COLO829 (cell line): ENCODE measurements around the gene CARD11.

Experiments
- DNase-seq: peaks from one replicate; pipeline ENCODE4 v3.0.0; 2012; ENCODE audit warnings: low spot score

Gene CARD11

DNA sequence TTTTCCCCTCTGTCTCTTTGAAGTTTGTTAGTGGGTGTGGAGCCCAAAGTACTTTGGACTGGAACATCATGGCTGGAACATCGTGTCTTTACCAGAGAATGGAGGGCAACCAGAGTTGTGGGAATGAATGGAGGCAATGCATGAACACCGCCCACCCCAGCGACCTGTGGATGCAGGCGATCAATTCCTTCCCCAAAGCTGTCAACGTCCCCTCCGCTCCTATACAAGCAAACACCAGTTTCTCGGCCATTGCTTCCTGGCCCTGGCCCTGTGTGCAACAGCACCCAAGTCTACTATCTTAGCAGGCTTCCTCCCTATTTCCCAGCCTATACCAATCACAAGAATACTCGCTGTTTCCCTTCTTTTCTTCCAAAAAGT is 62.6 kb downstream of the CARD11 start:
- no peak for DNase-seq

DNA sequence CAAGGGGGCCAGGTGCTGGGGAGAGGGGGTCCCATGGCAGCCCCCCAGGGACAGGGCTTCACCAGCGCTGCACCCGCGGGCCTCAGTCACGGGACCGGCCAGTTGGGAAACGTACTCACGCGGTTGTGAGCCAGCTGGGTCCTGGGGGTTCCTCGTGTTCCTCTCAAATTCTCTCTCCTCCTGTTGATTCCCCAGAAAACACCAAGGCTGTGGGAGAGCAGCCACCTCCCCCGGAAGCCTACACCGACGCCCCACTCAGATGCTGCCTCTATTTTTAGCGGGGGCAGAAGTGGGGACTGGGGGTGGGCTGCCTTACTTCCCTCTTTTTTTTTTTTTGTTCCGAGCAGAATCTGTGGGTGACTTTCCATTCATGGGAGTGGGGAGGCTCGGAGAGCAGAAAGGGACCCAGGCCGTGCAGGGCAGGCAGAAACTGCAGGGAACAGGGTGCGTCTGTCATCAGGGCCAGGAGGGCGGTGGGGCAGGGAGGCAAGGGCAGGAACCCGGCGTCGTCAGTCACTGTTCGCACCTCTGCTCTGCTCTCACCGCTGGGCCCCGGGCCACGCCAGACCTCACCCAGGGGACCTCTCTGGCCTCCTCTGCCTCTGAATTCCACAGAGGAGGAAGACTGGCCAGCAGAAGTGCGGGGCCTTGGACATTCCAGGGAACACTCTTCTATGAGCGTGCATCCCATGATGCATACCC is 63.1 kb downstream of the CARD11 start:
- no peak for DNase-seq

DNA sequence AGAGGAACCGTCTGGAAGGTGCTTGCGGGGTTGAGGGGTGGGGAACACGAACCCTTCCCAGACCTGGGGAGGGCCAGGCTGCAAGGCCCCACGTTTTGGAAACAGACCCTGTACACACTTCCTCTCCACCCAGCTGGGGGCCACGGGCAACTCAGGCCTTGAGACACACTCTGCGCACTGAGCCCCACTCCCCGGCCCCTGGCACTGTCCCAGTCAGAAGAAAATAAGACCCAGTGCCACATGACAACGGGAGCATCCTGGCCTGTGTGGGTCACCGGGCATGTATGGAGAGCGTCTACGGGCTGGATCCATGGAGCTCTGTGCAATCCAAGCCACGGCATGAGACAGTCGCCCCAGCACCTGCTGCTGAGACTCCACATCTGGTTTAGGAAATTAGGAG is 63.7 kb downstream of the CARD11 start:
- DNase-seq: no peak

DNA sequence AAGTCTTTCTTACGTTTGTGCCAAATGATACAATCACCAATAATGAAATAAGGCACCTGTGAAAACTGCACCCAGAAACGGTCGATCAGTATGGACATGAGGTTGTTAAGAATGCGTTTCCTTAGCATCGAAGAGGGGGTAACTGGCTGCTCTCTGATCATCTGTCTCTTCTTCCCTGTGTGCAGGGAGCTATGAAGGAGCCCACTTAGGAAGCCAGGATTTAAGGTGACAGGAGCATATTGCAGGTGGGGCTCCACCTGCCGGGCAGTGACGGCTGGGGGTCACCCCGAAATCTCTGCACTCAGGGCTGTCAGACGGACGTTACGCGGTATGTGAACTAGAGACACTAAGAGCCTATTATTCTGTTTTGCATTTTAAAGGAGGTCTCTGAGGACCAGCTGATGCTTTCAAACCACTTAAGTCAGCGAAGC is 64.5 kb downstream of the CARD11 start:
- no peak for DNase-seq

DNA sequence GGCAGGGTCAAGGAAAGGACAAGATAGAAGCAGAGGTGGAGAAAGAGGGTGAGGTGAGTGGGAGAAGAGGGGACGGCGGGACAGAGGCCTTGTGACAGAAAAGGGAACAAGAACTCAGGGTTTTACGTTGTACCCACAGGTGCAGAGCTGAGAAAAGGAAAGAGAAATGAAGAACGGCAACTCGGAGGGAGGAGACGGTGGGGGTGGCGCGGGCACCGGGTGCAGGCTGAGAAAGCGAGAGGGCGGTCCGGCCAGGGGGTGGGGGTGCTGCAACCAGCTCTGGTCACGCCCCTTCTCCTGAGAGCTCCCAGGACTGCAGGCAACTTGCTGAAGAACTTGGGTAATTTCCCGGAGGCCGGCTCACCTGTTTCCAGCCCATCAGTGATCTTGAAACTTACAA is 65.3 kb downstream of the CARD11 start:
- no peak for DNase-seq

DNA sequence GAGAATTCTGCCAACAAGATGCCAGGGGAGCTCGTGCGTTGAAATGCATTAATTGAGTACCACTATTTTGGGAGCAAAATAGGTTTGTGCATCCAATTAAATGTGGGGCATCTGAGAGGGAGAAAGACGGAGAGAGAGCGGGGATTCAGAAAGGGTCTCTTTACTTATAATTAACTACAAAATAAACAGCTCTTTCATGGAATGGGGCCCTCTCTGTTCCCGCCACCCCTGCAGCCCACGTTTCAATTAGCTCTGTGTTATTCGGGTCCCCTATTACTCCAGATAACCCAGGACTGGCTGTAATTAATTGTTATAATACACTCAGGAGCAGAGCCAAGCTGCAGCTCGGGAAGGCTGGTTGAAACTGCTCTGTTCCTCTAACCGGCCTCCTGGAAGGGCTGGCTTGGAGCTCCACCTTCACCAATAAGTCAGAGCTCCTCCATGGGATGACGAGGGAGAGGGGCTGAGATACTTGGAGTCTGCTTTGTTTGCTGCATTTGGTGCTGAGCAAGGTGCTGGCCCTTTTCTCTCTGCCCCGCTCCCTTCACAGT is 67.8 kb downstream of the CARD11 start:
- DNase-seq: no peak

DNA sequence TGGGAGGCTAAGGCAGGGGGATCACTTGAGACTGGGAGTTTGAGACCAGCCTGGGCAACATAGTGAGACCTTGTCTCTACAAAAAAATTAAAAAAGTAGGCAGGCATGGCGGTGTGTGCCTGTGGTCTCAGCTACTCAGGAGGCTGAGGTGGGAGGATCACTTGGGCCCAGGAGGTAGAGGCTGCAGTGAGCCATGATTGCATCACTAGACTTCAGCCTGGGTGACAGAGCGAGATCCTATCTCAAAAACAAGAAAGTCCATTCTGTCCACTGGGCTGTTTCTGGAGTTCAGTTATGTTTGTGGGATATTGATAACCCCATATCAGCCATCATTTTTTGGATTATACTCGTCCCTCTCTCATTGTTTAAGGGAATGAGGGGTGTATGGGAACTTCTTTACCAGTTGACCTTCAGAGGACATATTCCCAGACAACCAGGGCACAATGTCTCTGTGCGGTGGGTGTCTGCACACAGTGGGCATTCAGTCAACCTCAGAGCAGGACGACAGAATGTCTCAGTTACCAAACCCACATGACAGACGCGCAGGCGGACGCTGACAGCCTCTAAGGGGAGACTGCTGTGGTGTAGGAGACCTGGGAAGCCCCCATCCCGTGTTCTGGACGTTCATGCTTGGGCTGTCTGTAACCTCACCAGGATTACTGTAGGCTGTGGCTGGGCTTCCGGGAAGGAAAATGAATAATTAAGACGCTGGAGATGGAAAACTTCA is 69.4 kb downstream of the CARD11 start:
- no peak for DNase-seq

DNA sequence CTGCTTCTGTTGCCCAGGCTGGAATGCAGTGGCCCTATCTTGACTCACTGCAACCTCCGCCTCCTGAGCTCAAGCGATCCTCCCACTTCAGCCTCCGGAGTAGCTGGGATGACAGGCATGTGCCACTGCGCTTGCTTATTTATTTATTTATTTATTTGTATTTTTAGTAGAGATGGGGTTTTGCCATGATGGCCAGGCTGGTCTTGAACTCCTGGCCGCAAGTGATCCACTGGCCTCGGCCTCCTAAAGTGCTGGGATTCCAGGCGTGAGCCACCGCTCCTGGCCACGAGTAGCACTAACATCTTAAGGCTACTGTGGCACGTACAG is 70.9 kb downstream of the CARD11 start:
- no peak for DNase-seq

DNA sequence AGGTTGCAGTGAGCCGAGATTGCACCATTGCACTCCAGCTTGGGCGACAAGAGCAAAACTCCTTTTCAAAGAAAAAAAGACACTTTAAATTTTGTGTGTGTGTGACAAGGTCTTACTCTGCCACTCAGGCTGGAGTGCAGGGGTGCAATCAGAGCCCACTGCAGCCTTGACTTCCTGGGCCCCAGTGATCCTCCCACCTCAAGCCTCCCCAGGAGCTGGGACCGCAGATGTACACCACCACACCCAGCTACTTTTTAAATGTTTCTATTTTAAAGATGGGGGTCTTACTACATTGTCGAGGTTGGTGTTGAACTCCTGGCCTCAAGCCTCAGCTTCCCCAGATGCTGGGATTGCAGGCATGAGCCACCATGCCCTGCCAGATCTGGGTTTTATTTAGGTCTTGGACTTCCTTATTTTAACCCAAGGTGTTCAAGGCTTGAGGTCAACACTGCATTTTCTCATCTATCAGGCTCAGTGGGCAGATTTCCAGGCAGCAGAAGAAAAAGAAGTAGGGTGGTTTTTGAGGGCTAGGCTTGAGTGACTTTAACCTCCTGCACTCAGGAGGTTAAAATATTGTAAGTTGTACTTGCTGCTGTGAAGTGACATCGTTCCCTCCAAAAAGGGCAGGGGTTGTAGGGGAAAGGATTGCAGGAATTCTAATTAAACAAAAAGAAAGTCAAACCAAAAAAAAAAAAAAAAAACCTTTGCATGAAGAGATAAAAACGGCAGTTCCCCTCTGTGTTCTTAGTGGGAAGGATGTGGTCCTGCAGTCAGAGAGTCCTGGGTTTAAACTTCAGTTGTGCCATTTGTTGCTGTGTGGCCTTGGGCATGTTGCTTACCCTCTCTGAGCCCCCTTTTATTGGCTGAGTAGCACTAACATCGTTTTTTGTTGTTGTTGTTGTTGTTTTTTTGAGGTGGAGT is 71.5 kb downstream of the CARD11 start:
- no peak for DNase-seq

DNA sequence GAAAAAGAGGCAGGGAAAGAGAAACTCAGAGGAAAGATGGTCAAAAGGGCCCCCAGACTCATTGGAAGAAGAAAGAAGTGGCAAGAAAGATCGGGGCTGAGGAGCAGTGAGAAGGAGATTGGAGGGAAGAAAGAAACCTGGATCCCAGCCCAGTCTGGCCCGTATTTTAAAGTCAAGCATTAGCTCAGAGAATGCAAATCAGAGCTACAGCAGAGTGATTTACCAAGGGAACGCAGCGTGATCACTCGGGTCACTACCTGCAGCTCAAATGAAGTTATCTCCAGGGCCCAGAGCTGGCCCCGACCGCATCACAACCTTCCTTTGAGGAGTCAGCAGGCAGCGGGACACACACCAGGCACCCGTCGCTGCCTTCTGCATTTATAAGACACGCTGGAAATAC is 72.8 kb downstream of the CARD11 start:
- no peak for DNase-seq

DNA sequence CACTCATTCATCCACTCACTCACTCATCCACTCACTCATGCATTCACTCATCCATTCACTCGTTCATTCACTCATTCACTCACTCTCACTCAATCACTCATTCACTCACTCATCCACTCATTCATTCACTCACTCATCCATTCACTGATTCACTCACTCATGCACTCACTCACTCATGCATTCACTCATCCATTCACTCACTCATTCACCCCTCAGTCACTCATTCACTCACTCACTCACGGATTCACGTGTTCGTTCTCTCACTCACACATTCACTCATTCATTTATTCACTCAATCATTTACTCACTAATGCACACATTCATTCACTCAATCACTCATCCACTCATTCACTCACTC is 73.4 kb downstream of the CARD11 start:
- DNase-seq: no peak

DNA sequence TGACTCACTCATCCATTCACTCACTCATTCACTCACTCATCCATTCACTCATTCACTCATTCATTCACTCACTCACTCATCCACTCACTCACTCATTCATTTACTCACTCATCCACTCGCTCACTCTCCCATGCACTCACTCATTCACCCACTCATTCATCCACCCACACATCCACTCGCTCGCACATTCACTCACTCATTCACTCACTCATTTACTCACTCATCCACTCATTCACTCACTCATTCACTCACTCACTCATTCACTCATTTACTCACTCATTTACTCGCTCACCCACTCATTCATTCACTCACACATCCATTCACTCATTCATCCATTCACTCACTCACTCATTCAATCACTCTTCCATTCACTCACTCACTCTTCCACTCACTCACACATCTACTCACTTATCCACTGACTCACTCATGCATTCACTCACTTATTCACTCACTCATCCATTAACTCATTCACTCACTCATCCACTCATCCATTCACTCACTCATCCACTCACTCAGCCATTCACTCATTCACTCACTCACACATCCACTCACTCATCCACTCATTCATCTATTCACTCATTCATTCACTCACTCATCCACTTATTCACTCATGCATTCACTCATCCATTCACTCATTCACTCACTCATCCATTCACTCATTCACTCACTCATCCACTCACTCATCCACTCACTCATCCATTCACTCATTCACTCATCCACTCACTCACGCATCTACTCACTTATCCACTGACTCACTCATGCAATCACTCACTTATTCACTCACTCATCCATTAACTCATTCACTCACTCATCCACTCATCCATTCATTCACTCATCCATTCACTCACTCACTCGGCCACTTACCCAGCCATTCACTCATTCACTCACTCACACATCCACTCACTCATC is 74.0 kb downstream of the CARD11 start:
- DNase-seq: no peak

DNA sequence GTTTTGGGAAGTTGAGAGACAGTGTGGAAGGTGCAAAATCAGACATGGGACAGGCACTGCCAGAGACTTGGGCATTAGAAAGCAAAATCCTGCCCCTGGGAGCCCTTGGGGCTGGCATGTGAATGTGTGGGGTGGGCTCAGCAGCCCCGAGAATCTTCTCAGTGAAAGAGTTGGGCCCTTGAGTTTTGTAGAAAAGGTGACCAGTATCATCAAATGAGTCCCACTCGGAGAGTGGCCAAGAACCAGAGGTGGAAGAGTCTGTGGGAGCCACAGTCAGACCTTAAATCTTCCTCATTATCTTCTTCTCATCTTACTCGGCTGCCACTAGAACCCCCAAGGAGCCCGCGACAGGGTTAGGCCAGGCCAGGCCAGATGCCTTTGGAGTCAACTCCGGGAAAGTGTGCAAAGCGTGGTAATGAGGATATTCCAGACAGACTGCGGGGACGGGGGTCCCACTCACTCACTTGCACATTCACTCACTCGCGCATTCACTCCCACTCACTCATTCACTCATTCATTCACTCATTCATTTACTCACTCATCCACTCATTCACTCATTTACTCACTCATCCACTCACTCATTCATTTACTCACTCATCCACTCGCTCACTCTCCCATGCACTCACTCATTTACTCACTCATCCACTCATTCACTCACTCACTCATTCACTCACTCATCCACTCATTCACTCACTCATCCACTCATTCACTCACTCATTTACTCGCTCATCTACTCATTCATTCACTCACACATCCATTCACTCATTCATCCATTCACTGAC is 74.9 kb downstream of the CARD11 start:
- no peak for DNase-seq

DNA sequence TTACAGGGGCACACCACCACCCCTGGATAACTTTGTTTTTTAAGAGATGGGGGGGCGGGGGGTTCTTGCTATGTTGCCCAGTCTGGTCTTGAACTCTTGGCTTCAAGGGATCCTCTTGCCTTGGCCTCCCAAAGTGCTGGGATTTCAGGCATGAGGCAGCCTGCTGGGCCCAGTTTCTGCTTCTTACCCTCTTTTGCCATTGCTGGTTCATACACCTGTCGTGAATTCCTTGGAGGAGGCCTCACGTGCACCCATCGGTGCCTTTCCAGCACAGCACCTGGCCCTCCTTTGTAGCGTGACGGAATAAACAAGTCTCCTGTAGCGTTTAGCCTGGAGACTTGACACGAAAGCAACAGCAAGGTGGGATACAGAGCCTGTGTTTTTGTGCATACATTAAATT is 75.5 kb downstream of the CARD11 start:
- no peak for DNase-seq

DNA sequence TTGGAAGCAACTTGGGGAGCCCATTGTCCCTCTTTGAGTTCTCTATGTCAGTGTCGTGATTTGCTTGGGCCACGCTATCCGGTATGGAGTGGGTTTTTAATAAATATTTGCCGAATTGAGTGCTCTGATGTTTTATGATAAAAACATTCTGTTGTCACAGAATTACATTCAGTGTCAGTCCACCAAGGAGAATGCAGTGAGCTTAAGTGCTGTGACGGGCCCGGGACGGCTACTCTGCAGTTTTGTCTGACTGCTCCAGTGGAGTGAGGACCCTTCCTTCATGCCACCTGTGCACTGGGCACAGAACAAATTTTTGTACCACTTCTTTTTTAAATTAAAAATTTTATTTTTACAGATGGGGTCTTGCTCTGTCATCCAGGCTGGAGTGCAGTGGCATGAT is 76.0 kb downstream of the CARD11 start:
- no peak for DNase-seq

DNA sequence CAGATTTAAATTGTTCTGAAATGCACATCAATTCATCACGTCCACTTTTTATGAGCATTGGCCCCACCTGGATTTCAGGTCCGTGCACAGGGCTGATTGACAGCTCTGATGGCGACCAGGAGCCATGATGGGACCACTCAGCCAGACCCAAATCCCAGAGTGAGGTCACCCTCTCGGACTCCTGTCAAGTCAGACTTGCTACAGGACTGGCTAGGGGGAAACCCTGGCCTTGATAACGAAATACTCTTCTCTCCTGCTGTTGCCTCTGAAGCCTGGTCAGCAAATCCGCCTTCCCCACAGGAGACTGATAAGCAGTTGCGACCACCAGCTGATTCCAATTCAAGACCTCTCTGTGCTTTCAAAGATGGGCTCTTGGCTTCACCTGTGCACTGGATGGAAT is 76.4 kb downstream of the CARD11 start:
- no peak for DNase-seq

DNA sequence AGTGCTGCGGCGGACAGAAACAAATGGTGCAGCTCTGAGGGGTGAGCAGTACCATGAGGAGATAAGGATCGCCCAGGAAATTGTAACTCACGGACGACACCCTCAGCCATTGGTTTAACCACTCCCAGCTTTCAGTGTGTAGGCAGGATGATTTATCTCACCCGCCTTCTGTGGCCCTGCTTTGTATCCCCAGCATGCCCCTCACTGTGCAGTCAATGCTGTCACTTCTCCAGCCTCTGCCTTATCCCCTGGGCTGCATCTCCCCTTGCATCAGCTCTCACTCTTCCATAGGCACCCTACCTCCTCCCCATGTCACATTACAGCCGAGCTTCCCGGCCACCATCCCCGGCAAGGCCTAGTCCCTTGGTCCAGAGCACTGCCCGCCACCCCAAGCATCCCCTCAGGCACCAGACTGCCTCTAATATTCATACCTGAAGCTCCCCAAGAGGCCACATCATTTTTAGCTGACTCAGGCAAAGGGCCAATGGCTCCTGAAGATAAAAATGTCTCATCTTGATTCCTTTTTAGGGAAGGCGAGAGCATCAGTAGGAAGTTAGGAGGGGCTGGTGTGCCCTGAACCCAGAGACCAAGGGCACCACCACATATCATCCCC is 77.1 kb downstream of the CARD11 start:
- no peak for DNase-seq

DNA sequence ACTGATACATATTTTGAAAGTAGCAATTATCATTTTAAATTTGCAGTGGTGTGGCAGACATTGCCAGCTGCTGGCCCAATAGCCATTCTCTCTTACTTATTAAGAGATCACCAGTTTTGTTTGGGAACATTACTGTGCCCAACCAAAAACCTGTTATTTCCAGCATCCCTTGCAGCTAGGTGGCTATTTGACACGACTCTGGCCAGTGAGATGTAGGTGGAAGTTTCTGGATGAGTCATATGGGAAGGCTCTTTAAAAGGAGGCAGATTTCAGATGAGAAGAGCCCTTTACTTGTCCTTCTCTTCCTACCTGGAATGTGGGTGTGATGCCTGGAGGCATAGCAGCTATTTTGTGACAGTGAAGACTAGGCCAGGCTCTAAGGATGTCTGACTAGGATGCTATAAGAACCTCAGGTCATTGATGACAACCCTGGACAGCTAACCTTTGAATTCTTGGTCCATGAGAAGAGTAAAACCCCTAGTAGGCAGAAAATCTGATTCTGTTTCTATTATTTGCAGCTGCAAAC is 77.9 kb downstream of the CARD11 start:
- no peak for DNase-seq

DNA sequence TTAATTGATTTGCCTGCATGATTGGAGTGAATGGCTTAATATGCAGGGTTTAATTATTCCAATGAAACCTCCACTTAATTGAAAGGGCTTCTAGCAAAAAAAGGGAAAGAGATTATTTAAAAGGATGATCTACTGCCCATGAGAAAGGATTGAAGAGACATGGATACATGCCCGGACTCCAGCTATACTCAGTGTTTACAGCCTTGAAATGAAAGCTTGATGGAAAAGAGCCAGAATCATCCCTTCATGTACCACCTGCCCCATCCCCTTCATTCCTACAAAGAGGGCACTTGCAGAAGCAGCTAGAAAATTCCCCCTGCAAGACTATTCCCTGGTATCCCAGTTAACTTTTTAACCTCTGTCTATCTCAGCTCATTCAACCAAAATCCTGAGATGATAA is 78.4 kb downstream of the CARD11 start:
- DNase-seq: no peak

DNA sequence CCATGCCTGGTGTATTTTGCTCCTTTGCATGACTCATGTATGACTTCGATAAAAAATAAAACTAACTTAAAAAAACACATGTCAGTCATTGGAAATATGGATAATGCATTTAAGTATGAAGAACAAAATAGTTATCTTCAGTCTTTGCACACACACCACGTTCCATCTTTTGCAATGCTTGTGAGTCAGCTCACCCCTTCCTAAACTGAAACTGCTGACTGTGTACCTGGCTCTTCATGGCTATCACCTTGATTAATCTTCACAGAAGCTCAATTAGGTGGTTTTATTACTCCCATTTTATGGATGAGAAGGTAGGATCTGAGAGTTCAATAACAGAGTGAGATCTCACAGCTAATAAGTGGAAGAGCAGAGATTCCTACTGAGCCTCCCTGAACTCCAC is 79.5 kb downstream of the CARD11 start:
- DNase-seq: no peak
